ENCODE measurements around the gene UQCC2. TPM values are rescaled to one million over a fixed set of nuclear protein-coding genes. Genes with fewer than 3 reads are reported as not detected.

The UQCC2 gene
- total and polyA plus RNA-seq, 4 donors = 7.8 to 141 (median 48.1) TPM

GRCh38 chr6:33663727-33664449, 47.6 kb downstream of the UQCC2 start:
- no peaks in the 10 kb centered on the region for H3K9me3 ChIP-seq (ENCODE audit: control insufficient read depth in 4 of 4, insufficient read depth in 3 of 4, low read length in 3 of 4)
- no peak overlapping the region for H3K27ac ChIP-seq (ENCODE audit: low read depth in 1 of 2, low read length in 1 of 2)
- 94 to 96% methylated on average over 16 of the region's 16 CpGs for WGBS, 2 donors
- DNase-seq (no peak), ATAC-seq (ENCODE audit: insufficient read depth, low FRiP score) (no peak)
- no peak overlapping the region for H3K4me3 ChIP-seq
- no peak for TF ChIP-seq CTCF (IDR thresholded peaks at IDR 0.05; ENCODE audit: control extremely low read depth, extremely low read depth)
- no peaks in the 10 kb centered on the region for H3K27me3 ChIP-seq (ENCODE audit: control insufficient read depth in 3 of 3, insufficient read depth in 3 of 3, low read length in 2 of 3)
- H3K9ac ChIP-seq (ENCODE audit: insufficient read depth in 1 of 2, low read length in 2 of 2) = no peak overlapping the region
- H3K36me3 ChIP-seq (ENCODE audit: control insufficient read depth in 4 of 4, insufficient read depth in 4 of 4, low read length in 4 of 4) = peaks cover 0 to 65% (median 11%) of the 10 kb centered on the region in 4 donors
- H3K4me1 ChIP-seq (ENCODE audit: control insufficient read depth in 5 of 5, insufficient read depth in 5 of 5, low read length in 5 of 5) = no peaks in the 10 kb centered on the region

GRCh38 chr6:33663028-33663427, 48.5 kb downstream of the UQCC2 start:
- Histone ChIP-seq H3K27me3 (ENCODE audit: control insufficient read depth in 3 of 3, insufficient read depth in 3 of 3, low read length in 2 of 3) (no peaks in the 10 kb centered on the region), H3K27ac (ENCODE audit: low read depth in 1 of 2, low read length in 1 of 2) (no peak overlapping the region), H3K9me3 (ENCODE audit: control insufficient read depth in 4 of 4, insufficient read depth in 3 of 4, low read length in 3 of 4) (no peaks in the 10 kb centered on the region), H3K9ac (ENCODE audit: insufficient read depth in 1 of 2, low read length in 2 of 2) (no peak overlapping the region), H3K36me3 (ENCODE audit: control insufficient read depth in 4 of 4, insufficient read depth in 4 of 4, low read length in 4 of 4) (peaks cover 0 to 62% (median 13%) of the 10 kb centered on the region in 4 donors), H3K4me3 (no peak overlapping the region), H3K4me1 (ENCODE audit: control insufficient read depth in 5 of 5, insufficient read depth in 5 of 5, low read length in 5 of 5) (no peaks in the 10 kb centered on the region)
- ATAC-seq (ENCODE audit: insufficient read depth, low FRiP score) (no peak), DNase-seq (no peak)
- TF ChIP-seq CTCF (IDR thresholded peaks at IDR 0.05; ENCODE audit: control extremely low read depth, extremely low read depth) = no peak
- WGBS, 2 donors = 79 to 85% methylated on average over 5 of the region's 5 CpGs

GRCh38 chr6:33662318-33662717, 49.2 kb downstream of the UQCC2 start:
- H3K9ac ChIP-seq (ENCODE audit: insufficient read depth in 1 of 2, low read length in 2 of 2) = no peak overlapping the region
- no peak for DNase-seq

More at GRCh38 chr6:33662318-33662717, 49.2 kb downstream of the UQCC2 start:
- Histone ChIP-seq H3K27ac (ENCODE audit: low read depth in 1 of 2, low read length in 1 of 2) (no peak overlapping the region), H3K36me3 (ENCODE audit: control insufficient read depth in 4 of 4, insufficient read depth in 4 of 4, low read length in 4 of 4) (peaks cover 0 to 59% (median 11%) of the 10 kb centered on the region in 4 donors), H3K27me3 (ENCODE audit: control insufficient read depth in 3 of 3, insufficient read depth in 3 of 3, low read length in 2 of 3) (no peaks in the 10 kb centered on the region), H3K9me3 (ENCODE audit: control insufficient read depth in 4 of 4, insufficient read depth in 3 of 4, low read length in 3 of 4) (no peaks in the 10 kb centered on the region), H3K4me3 (no peak overlapping the region), H3K4me1 (ENCODE audit: control insufficient read depth in 5 of 5, insufficient read depth in 5 of 5, low read length in 5 of 5) (no peaks in the 10 kb centered on the region)
- 93 to 96% methylated on average over 11 of the region's 11 CpGs for WGBS, 2 donors
- no peak for ATAC-seq (ENCODE audit: insufficient read depth, low FRiP score)
- TF ChIP-seq CTCF (IDR thresholded peaks at IDR 0.05; ENCODE audit: control extremely low read depth, extremely low read depth) = no peak
